Measurements from ENCODE around the gene PREX1.
"Not testable (repeated sequence)": the region's sequence is repeated elsewhere in the genome, so short reads cannot be mapped to it uniquely, and the experiment has no call there.

PREX1 gene

DNA sequence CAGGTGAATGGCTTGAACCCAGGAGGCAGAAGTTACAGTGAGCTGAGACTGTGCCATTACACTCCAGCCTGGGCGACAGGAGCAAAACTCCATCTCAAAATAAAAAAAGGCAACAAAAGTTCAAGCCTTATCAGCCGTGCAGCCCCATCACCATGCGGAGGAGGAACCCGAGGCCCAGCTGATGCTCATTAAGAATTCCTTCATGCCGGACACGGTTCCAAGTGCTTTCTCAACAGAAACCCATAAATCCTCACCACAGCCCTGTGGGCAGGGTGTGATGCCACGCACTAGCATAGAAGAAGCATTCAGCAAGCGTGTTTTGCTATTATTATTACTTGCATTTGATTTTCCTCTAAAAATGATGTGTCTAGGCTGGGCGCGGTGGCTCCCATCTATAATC, 56.3 kb downstream of the PREX1 start:
- no peak for DNase-seq

DNA sequence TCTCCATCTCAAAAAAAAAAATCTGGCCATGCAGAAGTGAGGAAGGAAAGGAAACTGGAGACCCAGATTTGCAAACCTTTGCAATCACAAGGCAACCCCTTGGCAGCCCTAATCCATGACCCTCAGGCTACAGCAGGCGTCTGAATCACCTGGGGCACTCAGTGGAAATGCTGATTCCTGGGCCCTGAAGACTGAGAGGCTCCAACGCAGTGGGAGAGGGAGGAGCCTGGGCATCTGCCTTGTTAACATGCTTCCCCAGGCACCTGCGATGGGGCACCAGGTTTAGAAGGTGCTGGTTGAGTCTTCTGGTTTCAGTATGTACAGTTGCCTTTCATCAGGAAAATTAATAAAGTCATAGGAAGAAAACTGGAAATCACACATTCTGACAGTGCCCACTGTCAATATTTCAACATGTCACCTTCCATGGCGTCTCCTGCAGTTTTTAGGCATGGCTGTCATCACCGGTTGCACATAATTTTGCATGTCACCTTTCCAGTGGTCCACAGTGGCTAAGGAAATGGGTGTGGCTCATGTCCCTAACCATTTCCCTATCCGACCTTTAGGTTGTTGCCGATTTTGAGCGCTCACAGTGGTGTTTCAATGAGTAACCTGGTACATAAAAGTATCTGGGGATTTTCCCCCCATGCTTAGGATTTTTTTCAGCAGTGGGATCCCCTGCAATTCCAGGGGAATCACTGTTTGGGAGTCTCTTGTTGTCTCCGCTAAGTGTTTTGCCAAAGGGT, 56.9 kb downstream of the PREX1 start:
- no peak for DNase-seq

DNA sequence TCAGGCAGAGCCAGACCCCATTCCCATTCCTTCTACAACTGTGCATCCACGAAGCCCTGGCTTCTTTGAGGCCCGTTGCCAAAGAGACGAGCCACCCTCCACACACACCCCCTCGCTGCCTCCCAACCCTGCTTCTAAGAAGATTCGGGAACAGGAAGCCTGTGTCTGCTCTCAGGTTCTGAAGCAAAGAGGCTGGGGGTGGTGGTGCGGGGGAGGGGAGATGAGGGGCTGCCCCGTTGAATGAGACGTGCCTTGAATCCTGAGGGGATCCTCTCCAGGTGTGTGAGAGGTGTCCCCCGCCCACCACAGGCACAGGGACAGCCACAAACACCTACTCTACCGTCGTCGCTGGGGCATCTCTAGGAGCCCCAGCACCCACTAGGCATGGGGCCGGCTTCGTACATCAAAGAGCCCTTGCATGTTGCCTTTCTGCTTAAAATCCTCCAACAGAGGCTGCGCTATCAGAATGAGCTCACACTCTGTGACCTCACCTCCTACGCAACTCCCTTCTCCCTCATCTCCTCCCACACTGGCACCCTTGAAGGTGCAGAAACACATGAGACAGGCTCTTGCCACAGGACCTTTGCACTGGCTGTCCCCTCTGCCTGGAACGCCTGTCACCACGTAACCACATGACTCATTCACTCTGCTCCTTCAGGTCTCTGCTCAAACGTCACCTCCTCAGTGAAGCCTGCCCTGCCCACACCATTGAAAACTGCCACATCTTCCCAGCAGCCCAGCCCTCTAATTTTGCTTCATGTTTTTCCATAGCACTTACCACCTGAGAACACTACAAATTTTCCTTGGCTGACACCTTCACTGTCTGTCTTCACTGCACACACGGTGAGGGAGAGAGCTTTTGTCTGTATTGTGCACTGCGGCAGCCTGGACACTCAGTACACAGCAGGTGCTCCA, 58.5 kb downstream of the PREX1 start:
- peak in 3 of 4 experiments; percentile 43 to 77 (median 59) for DNase-seq

DNA sequence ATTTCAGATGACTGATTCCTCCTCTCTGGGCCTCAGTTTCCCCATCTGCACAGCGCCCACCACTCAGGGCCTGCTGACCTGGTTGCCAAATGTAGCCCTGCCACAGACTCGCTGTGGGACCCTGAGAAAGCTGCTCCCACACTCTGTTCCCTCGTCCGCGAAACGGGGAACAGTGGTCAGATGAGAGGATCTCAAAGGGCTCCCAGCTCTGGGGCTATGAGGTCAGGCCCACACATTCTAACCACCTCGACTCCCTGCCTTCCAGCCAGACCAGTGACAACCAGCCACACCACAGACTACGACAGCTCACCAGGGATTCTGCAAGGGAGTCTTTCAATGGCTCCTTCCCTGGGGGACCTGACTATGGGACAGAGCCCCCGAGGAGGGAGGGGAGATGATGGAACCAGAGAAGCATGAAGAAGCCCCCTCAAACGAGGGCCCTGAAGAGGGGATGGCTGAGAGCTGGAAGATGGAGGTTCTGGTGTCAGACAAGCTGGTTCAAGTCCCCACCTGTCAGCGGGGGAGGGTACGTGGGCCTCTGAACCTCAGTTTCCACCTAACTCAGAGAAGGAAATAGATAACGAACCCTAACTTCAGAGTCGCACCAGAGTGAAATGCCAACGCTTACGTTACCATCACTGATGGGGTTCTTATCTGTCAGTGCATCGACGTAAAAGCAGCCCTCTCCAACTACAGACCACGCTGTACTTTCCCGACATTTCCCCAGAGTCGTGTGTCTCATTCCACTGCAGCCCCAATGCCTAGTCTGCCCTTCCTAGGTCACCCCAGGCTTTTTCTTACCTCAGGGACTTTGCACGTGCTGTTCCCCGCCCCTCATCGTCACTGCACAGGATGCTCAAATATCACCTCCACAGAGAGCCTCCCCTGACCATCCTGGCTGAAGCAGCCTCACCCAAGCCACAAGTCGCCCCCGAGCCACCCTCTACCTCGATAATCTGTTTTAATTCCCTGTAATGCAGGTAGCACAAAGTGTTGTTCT, 60.5 kb downstream of the PREX1 start:
- no peak for DNase-seq

DNA sequence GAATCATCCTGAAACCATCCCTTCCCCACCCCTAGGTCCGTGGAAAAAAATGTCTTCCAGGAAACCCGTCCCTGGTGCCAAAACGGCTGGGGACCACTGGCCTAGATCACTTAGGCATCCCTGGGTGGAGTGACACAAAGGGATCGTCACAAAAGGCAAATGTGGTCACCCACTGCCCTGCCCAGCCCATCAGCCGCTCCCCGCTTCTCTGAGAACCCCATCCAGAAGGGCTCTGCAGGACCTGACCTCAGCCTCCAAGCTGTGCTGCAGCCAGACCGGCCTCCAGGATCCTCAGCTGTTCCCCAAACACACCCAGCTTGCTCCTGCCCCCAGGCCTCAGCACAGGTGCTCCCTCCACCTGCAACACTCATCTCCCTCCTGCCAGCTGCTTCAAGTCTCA, 61.6 kb downstream of the PREX1 start:
- DNase-seq: no peak

DNA sequence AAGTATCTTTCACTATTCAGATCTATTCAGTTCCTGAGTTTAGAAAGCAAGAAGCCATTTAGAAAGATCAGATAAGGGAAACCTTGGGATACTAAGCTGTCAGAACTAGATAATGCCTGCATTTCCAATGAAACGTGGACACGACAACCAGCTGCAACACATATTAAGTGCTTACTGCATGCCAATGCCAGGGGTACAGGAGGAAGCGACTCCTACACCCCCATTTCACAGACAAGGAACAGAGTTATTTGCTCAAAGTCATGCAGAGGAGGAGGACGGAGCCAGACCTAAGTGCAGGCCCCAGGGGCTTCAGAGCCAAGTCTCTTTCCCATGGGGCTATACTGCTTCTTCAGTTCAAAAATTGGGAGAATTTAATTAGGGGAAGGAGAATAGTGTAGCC, 62.4 kb downstream of the PREX1 start:
- DNase-seq: no peak

DNA sequence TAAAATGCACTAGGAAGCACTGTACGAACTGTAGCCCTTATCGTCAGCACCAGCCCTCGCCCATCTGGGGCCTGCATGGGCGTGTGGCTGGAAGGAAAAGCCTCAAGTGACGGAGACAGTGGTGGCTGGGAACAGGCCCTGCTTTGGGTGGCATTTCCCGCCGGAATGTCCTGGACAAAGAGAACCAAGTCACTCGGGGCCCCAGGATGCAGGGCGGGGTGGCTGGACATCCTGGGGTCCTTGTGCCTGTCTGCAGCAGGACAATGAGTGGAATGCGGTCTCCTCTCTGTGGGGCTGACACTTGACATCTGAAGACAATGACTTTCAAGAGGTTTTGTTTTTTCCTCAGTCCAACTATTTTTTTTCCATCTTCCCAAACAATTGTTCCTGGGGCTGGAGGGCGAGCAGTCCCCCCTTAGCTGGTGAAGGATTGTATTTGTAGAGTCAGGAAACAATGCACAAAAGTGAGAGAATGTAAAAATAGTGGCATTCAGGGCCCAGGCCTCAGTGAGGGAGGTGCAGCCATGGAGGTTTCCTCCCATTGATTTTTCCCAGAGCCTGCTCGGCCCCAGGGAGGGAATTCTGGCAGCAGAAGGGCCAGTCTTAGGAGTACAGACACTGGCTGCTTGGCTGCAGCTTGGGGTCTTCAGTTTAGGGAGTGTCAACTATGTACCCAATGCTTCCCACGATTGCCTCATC, 64.4 kb downstream of the PREX1 start:
- DNase-seq: no peak

DNA sequence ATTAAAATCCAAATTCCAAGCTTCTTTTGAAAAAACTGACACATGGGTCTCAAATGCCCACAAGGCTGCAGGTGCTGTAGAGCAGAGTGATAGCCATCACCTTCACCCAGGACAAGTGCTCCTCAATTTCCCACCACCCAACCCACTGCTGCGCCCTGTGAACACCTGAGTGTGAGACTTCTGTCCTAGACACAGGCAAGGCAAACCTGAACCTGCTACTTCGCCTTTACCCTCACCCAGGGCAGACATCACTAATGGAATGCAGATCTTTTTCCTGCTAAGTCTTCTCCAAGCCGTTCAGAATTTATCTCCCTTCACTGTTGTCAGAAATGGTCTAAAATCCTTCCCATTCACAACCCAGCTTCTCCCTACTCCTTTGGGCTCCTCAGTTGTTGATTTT, 65.9 kb downstream of the PREX1 start:
- no peak for DNase-seq

DNA sequence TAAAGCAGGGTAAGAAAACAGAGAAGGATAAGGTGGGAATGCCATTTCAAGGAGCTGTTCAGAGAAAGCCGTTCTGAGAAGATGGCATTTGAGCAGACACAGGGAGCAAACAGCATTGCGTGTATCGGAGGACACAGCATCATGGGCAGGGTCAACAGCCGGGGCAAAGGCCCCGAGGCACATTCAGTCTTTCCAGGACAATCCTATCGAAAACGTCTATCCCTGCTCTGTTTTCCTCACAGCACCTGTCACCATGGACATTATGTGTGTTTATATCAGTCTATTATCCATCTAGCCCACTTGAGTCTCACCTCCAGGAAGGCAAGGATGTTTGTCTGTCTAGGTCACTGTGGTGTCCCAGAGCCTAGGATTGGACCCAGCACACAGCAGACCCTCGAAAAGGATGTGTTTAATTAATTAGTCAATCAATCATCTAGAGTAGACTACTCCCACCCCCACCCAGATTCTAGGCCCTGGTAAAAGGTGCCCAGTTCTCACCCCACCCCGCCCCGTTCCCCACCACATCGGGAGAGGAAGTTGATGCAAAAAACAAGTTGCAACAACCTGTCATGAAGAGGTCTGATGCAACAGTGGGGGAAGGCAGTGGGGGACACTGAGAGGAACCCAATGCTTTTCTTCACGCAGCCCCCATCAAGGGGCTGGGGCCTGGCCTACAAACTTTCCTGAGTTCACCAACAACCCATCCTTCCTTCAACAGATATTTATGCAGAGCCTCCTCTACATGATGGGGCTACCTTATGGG, 66.6 kb downstream of the PREX1 start:
- DNase-seq: no peak

DNA sequence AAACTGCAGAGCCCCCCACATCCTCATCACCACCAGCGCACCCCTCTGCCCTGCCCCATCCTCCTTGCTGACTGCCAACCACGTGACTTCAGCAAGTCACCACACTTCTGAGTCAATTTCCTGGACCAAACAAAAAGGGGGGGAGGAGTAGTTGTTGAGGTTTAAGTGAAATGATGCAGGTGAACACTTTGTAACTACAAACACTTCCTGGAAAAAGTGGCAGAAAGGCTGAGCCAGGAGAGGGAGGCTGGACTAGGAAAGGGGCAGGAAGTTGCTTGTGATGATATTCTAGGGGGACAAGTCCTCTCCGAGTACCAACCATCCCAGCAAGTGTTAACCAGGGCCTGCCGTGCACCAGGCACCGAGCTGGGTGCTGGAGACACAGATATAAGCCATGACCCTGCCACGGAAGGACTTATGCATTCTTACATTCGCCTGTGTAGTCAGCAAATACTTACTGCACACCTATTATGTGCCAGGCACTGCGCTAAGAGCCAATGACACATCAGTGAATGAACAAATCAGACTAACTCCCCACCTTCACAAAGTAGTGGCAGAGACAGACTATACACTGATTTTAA, 67.3 kb downstream of the PREX1 start:
- peak in 3 of 4 experiments; percentile 24 to 62 (median 58) for DNase-seq

DNA sequence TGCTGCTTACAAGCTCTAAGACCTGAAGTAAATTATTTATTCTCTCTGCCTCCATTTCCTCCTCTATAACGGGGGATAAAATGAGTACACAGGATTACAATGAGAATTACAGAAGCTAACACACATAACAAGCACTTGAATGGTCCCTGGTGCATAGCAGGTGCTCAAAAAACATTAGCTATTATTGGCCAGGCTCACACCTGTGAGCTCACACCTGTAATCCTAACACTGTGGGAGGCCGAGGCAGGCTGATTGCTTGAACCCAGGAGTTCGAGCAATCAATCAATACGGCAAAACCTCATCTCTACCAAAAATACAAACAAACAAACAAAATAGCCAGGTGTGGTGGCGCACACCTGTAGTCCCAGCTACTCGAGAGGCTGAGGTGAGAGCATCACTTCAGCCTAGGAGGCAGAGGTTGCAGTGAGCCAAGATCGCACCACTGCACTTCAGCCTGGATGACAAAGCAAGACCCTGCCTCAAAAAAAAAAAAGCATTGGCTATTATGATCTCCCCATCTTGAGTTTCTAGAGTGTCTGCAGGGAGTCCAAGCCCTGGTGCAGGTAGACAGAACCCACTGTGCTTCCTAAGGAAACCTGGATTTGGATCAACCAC, 68.1 kb downstream of the PREX1 start:
- DNase-seq: no peak

DNA sequence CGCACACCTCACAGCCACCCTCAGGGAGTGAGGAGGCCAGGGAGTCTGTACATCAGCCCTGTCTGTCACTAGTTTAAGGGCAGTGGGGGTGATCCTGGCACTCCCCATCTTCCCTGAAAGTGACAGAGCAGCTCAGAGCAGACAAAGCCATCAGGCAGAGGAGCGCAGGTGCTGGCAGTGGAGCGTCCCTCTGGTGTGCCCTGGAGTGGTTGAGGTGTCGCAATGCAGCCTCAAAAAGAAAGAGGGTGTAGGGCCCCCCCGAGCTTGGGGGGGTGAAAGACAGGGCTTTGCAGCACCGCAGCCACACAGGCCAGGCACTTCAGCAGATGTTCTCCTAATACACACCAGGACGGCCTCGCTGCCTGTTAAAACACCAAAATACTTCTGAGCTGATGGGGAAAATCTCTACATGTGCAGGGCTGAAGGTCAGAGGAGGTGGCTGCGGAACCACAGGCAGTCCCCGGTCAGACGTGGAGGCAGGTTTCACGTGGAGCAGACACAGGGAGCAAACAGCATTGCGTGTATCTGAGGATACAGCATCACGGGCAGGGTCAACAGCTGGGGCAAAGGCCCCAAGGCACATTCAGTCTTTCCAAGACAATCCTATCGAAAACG, 69.5 kb downstream of the PREX1 start:
- DNase-seq: no peak

DNA sequence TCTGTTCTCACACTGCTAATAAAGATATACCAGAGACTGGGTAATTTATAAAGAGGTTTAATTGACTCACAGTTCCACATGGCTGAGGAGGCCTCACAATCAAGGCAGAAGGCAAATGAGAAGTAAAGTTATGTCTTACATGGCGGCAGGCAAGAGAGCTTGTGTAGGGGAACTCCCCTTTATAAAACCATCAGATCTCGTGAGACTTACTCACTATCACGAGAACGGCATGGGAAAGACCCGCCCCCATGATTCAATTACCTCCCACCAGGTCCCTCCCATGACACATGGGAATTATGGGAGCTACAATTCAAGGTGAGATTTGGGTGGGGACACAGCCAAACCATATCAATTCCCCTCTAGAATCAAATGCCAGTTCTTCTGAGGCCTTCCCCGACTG, 71.0 kb downstream of the PREX1 start:
- not testable (repeated sequence) for DNase-seq

DNA sequence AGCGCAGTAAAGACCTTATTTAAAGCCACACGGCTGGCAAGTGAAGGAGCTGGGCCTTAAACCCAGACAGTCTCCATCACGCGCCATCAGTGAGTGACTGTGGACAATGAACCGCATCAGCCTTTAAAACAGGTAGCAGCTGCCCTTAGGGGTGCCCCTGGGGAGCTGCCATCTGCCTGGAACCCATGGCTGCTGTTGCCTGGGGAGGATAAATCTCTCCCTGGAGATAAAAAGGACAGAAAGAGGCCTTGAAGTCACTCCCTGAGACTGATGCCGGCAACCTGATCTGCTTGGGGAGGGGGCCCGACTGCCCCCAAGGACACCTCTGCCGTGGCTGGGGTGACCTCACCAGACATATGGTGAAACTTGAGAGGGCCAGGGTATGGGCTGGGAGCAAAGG, 73.5 kb downstream of the PREX1 start:
- no peak for DNase-seq

DNA sequence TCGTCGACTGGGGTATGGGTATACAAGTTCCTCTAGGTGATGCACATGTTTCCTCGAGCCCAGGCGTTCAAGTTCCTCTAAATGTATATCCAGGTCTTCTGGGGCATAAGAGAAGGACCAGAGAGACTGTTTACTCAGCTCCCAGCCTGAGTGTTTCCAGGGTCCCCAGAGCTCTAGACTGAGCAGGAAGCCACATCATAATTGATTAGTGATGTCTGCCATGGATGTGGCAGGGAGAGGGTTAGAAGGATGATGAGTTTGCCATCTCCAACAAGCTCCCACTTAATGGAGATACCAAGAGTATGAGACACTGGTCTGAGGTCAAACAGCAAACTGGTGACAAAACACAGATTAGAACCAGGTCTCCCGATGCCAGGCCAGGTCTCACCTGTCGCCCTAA, 74.8 kb downstream of the PREX1 start:
- DNase-seq: no peak

DNA sequence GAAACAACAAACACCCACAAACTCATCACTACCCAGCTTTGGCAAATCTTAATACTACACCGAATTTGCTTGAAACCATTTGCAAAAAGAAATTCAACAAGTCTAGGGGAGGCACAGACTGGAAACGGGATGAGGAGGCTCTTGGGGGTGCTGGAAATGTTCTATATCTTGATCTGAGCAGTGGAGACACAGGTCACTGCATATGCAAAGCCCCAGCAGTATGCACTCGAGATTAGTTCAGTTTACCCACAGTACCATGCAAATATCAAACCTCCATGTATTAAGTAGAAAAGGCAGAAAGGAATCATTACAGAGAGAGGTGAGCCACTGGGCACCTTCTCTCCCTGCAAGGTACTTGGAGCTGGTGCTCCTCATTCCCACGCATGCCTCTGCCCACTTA, 75.9 kb downstream of the PREX1 start:
- no peak for DNase-seq

DNA sequence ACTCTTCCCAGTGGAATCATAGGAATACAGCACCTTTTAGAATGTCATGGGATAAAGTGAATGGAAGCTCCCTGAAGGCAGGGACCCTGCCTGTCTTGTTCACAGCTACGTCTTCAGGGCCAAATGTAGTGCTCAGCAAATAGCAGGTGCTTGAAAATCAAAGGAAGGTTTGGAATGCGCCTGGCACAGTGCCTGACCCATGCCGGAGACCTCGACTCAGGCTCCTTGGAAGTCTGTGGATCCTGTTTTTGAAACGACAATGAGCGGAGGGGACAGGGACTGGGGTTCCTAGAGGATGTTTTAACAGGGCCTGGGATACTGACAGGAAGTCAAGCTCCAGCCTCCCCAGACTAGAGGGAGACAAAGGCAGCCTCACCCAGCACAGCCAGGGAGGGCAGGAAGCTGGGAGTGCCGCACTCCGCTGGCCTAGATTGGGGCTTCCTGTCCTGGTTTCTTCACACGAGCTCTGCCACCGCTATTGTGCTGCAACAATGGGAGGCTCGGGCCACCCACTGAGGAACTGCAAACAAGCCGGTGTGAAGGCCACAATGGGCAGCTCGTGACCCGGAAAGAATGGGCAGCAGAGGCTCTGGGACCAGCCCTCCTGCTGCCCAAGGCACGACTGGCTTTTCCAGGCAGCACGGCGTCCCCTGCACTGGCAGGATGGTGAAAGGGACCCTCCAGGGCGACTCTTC, 76.7 kb downstream of the PREX1 start:
- DNase-seq: no peak

DNA sequence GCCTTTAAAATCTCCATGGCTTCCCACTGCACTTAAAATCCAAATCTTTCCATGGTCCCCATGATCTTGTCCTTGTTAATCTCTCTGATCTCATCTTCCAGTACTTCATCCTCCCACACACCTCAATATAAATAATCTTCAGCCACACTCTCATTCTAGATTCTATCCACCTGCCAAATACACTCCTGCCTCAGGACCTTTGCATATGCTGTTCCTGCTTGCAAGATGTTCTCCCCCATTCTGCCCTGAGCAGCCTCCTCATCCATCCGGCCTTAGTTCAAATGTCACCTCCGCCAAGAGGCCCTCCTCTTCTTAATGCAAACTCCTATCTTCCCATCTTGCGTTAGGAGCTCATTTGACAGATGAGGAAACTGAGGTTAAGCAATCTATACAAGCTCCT, 77.4 kb downstream of the PREX1 start:
- DNase-seq: no peak

DNA sequence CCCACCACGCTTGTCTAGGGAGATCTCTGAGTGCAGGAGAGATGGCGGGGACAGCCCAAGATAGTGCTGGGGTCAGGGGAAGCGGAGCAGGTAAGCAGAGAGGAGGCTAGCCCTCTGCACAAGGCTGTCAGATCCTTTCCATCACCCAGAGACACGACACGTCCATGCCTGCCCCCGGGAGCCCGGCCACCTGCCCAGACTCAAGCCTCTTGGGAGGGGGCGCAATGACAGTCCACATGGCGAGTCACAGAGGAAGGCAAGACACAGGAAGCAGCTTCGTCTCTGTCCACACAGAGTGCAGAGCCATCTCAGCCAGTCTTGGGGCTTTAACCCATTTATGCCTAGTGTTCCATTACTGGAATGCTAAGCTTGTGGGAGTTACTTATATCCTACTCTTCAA, 78.4 kb downstream of the PREX1 start:
- no peak for DNase-seq

DNA sequence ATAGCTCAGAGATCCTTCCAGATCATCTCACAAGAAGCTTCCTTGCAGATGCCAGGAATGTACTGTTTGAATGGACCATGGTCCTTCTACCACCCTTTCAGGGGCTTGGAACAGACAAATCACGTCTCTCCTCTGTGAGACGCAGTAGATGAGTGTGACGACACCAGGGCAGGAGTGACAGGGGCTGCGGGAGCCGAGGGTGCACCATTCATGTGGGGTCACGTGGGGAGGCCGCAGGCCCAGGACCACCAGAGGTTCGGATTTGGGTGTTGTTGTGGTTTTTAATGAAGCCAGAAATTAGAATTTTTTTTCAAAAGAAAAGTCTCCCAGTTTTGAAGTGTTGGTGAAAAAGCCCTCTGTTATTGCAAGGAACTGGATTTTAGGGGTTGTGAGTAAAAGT, 79.2 kb downstream of the PREX1 start:
- DNase-seq: no peak
